ENCODE results near the gene SERPINA7. TPM values are rescaled to one million over a fixed set of nuclear protein-coding genes. Genes with fewer than 3 reads are reported as not detected.
A peak's percentile ranks its signal among the peaks of the same experiment; 100 is the strongest.

SERPINA7 gene
- total RNA-seq, 1 experiment from 2014 or later: not detected

DNA sequence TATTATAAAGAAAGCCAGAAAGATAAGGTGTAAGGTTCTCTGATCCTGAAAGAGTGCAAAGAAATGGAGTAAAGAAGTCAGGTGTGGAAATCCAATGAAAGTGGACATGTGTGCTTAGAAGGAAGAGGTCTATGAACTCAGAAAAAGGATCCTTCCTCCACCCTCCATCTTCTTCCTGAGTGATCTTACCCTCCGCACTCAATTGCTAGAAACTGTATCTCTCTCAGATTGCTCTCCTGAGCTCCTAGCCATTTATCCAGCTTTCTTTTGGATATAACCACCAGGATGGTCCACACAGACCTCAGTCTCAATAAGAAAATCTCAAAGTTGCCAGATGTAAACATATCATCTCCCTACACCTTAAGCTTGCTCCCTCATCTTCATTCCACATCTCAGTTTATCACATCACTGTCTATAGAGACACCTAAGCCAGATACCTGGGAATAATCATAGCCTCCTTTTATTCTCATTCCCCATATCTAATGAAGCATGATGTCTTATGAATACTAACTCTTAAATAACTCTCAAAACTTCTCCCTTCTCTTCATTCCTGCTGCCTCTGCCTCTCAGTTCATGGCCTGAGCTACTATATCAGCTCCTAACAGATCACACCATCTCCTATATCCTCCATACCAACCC lies 573 bp downstream of the SERPINA7 start:
- ATAC-seq: no peak
- ChIA-PET CTCF (no interaction called here), POLR2A (ENCODE audit: unreplicated experiment) (no interaction called here)
- TF ChIP-seq, protein P1, sequence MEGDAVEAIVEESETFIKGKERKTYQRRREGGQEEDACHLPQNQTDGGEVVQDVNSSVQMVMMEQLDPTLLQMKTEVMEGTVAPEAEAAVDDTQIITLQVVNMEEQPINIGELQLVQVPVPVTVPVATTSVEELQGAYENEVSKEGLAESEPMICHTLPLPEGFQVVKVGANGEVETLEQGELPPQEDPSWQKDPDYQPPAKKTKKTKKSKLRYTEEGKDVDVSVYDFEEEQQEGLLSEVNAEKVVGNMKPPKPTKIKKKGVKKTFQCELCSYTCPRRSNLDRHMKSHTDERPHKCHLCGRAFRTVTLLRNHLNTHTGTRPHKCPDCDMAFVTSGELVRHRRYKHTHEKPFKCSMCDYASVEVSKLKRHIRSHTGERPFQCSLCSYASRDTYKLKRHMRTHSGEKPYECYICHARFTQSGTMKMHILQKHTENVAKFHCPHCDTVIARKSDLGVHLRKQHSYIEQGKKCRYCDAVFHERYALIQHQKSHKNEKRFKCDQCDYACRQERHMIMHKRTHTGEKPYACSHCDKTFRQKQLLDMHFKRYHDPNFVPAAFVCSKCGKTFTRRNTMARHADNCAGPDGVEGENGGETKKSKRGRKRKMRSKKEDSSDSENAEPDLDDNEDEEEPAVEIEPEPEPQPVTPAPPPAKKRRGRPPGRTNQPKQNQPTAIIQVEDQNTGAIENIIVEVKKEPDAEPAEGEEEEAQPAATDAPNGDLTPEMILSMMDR (conservative IDR thresholded peaks at IDR 0.05; ENCODE audit: low read depth, low read length): no peak
- TF ChIP-seq EZH2 (IDR thresholded peaks at IDR 0.05; ENCODE audit: low read length, unreplicated experiment) (no peak), EZH2phosphoT487 (IDR thresholded peaks at IDR 0.05; ENCODE audit: borderline replicate concordance, low read length) (no peak)
- no peak overlapping the region for H3K9ac ChIP-seq (ENCODE audit: low read length)
- H2AFZ ChIP-seq (ENCODE audit: low read length): no peak overlapping the region
- DNase-seq: no peak
- H3K27ac ChIP-seq (ENCODE audit: low read length): no peak overlapping the region
- intact Hi-C loops (cut with micrococcal nuclease): no loop called here
- no peaks in the 10 kb centered on the region for H3K9me3 ChIP-seq (ENCODE audit: low read length)
- BruUV-seq (replicated peaks): no TSS peak
- peaks cover 12% of the 10 kb centered on the region; the same call in 1 of the 2 replicates for H3K4me1 ChIP-seq (ENCODE audit: insufficient read depth, low read length)
- no peaks in the 10 kb centered on the region for H4K20me1 ChIP-seq (ENCODE audit: low read length)
- H3K9me2 ChIP-seq (replicated peaks; ENCODE audit: low read length): no peaks in the 10 kb centered on the region
- H3K36me3 ChIP-seq (ENCODE audit: low read depth, low read length): no peaks in the 10 kb centered on the region
- H3K79me2 ChIP-seq (ENCODE audit: low read length): no peaks in the 10 kb centered on the region
- 0 out of 2 replicates have a peak, but pooled peaks cover 16% of the 10 kb centered on the region for H3K27me3 ChIP-seq (ENCODE audit: low read length)
- no peaks in the 10 kb centered on the region for H3F3A ChIP-seq (ENCODE audit: low read length, unreplicated experiment)
- no peak overlapping the region for H3K4me2 ChIP-seq (ENCODE audit: low read length)
- H3K4me3 ChIP-seq (ENCODE audit: low read length): no peak overlapping the region

DNA sequence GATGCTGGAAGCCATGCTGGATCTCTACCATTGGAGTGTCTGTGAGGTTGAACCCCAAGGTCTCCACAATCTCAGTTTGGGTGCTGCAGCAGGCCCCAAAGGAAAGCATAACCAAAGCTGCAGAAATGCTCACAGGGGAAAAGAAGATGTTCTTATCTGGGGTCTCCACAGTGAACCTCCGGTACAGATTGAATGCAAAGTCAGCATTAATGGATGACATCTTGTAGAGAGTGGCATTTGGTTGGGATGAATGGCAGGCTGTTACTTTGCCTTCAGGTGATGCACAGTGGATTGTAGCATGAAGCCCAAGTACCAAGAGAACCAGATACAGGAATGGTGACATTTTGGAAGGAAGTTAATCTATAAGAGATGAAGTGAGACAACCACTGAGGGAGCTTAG lies 1.8 kb downstream of the SERPINA7 start:
- BruUV-seq (replicated peaks): no TSS peak
- H3K9me2 ChIP-seq (replicated peaks; ENCODE audit: low read length): no peaks in the 10 kb centered on the region
- ATAC-seq: no peak
- ChIA-PET POLR2A (ENCODE audit: unreplicated experiment) (no interaction called here), CTCF (no interaction called here)
- no peak overlapping the region for H3K4me2 ChIP-seq (ENCODE audit: low read length)
- H3K27ac ChIP-seq (ENCODE audit: low read length): no peak overlapping the region
- no peaks in the 10 kb centered on the region for H4K20me1 ChIP-seq (ENCODE audit: low read length)
- H3K9ac ChIP-seq (ENCODE audit: low read length): no peak overlapping the region
- DNase-seq: no peak
- no peaks in the 10 kb centered on the region for H3F3A ChIP-seq (ENCODE audit: low read length, unreplicated experiment)
- H3K36me3 ChIP-seq (ENCODE audit: low read depth, low read length): no peaks in the 10 kb centered on the region
- no peaks in the 10 kb centered on the region for H3K79me2 ChIP-seq (ENCODE audit: low read length)
- TF ChIP-seq EZH2 (IDR thresholded peaks at IDR 0.05; ENCODE audit: low read length, unreplicated experiment): no peak
- H2AFZ ChIP-seq (ENCODE audit: low read length): no peak overlapping the region
- H3K9me3 ChIP-seq (ENCODE audit: low read length): no peaks in the 10 kb centered on the region
- 0 out of 2 replicates have a peak, but pooled peaks cover 16% of the 10 kb centered on the region for H3K27me3 ChIP-seq (ENCODE audit: low read length)
- intact Hi-C loops (cut with micrococcal nuclease): no loop called here
- no peak overlapping the region for H3K4me3 ChIP-seq (ENCODE audit: low read length)
- H3K4me1 ChIP-seq (ENCODE audit: insufficient read depth, low read length): no peaks in the 10 kb centered on the region

DNA sequence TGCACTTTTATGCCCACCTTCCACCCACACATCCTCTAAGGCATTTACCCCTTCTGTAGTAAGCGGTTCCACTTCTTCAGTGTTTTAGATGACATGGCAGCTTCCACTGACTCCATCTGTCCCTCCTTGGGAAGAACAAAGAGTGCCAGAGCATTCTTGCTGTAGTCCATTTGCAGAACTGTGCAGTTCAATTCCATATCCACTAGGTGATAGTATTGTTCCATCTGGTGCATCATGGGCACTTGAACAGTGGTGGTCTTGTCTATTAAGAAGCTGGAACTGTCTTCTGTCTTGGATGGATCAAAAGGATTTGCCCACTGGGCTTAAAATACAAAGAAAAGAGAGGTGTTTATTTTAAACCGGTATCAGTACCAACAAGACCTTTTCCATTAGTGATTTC lies 3.5 kb downstream of the SERPINA7 start:
- intact Hi-C loops (cut with micrococcal nuclease): no loop called here
- POLR2A ChIA-PET (ENCODE audit: unreplicated experiment): no interaction called here
- no TSS peak for BruUV-seq (replicated peaks)

More for the DNA sequence above, 3.5 kb downstream of the SERPINA7 start:
- DNase-seq (peak; percentile 18), ATAC-seq (no peak)
- H3K4me3 ChIP-seq (ENCODE audit: low read length): no peak overlapping the region
- TF ChIP-seq, protein P1 (conservative IDR thresholded peaks at IDR 0.05; ENCODE audit: low read depth, low read length): peak; percentile 64
- TF ChIP-seq EZH2 (IDR thresholded peaks at IDR 0.05; ENCODE audit: low read length, unreplicated experiment): no peak
- no peaks in the 10 kb centered on the region for H3K9me2 ChIP-seq (replicated peaks; ENCODE audit: low read length)
- H3K4me1 ChIP-seq (ENCODE audit: insufficient read depth, low read length): no peaks in the 10 kb centered on the region
- H3K9ac ChIP-seq (ENCODE audit: low read length): no peak overlapping the region
- H3K4me2 ChIP-seq (ENCODE audit: low read length): no peak overlapping the region
- H4K20me1 ChIP-seq (ENCODE audit: low read length): no peaks in the 10 kb centered on the region
- no peaks in the 10 kb centered on the region for H3K9me3 ChIP-seq (ENCODE audit: low read length)
- 0 out of 2 replicates have a peak, but pooled peaks cover 16% of the 10 kb centered on the region for H3K27me3 ChIP-seq (ENCODE audit: low read length)
- CTCF ChIA-PET: interaction anchor here (0.6 kb wide), 1 partner anchor 431 kb away, joined by 4 read pairs; no protein-coding TSS in a partner anchor
- no peaks in the 10 kb centered on the region for H3F3A ChIP-seq (ENCODE audit: low read length, unreplicated experiment)
- H2AFZ ChIP-seq (ENCODE audit: low read length): no peak overlapping the region
- no peaks in the 10 kb centered on the region for H3K79me2 ChIP-seq (ENCODE audit: low read length)
- no peak overlapping the region for H3K27ac ChIP-seq (ENCODE audit: low read length)
- H3K36me3 ChIP-seq (ENCODE audit: low read depth, low read length): no peaks in the 10 kb centered on the region
